DMS53 treated with DMSO at 0.1 percent for 48 hours (cell line): Measurements from ENCODE around the gene PRKCA.
A peak's percentile ranks its signal among the peaks of the same experiment; 100 is the strongest.
"Not testable (repeated sequence)": the region's sequence is repeated elsewhere in the genome, so short reads cannot be mapped to it uniquely, and the experiment has no call there.

Experiments used
- DNase-seq: peaks from one replicate; lab custom pipeline; 2025; ENCODE audit not compliant: unreplicated experiment; lab: John Stamatoyannopoulos, UW

Gene PRKCA

GRCh38 chr17:66460558-66460957 lies 158.1 kb downstream of the PRKCA start:
- DNase-seq = no peak

DNA sequence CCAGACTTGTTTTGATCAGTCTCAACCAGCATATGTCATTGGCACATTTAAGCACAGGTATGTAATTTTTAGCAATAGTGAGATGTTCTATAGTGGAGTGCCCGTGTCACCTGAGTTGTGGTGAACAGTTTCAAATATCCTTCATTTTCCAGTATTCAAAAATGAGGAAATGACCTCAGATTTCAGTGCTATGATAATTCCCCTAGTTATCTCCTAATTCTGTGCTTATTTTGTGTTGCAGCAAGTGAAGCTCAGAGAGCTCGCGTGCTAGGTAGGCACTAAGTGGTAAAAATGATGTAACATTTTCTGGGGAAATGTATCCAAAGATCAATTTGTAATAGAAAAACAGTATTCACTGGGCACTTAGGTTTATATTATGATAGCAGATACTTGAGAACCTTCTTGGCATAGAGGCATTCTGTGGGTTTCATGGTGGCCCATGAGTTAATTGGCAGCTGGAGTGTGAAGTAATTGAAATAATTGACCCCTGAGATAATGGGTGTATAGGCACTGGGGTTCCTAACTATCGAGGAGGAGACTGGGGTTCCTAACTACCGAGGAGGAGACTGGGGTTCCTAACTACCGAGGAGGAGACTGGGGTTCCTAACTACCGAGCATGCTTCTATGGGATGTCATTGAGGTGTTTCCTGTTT lies 159.1 kb downstream of the PRKCA start:
- no peak for DNase-seq

GRCh38 chr17:66462010-66462409 lies 159.6 kb downstream of the PRKCA start:
- no peak for DNase-seq

- no peak for DNase-seq
Observed at GRCh38 chr17:66464921-66465320, 162.5 kb downstream of the PRKCA start.

DNA sequence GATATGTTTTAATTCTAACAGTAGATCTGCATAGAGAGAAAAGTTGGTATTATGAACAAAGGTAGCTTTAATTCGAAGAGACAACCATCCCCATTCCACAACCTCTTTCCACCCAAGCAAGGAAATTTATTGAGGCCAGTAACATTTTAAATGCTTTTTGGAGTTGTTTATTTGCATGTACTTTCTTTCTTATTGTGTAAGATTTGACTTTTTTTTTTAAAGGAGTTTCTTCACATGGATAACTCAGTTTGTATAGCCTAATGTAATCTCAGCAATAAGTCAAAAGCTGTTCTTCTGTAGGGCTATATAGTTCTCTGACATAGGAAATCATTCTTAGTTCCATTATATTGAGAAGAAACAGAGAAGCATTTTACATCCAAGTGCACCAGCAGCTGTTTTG lies 163.3 kb downstream of the PRKCA start:
- DNase-seq = no peak

- DNase-seq = no peak
Observed at GRCh38 chr17:66466106-66466820, 163.8 kb downstream of the PRKCA start.

DNA sequence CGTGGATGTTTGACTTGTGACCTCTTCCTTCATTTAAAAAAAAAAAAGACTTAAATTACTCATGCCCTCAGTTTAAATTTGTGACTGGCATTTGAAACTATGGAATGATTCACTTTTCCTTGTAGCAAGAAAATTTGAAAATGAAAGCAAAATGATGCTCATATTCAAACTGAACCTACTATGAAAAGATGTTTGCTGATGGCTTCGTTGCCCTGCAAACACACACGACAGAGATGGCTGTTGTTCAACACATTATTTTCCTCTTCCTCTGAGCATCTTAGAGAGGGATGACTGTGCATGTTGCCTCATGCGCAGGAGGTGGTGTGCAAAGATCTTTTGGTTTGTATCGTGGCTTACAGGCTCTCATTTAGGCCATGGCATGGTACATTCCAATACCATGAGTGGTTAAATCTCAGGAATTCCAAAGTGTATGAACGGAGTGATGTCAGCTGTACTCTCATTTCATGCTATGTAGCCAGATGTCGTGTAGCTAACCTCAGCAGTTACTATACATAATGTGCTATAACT lies 164.5 kb downstream of the PRKCA start:
- DNase-seq = no peak

DNA sequence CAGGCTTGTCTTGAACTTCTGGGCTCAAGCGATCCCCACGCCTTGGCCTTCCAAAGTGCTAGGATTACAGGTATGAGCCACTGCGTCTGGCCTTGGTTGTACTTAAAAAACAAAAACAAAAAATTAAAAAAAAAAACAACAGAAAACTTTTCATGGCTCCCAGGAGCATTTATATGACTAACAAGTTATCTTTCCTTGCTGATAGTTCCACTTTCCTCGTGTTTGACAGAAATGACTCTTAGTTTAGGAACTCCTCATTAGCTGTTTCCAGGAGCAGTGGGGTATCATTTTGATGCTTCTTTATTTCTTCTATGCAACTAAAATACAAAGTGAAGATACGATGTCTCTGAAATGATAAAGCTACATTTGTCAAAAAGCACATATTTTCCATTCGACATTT lies 165.4 kb downstream of the PRKCA start:
- DNase-seq = no peak

DNA sequence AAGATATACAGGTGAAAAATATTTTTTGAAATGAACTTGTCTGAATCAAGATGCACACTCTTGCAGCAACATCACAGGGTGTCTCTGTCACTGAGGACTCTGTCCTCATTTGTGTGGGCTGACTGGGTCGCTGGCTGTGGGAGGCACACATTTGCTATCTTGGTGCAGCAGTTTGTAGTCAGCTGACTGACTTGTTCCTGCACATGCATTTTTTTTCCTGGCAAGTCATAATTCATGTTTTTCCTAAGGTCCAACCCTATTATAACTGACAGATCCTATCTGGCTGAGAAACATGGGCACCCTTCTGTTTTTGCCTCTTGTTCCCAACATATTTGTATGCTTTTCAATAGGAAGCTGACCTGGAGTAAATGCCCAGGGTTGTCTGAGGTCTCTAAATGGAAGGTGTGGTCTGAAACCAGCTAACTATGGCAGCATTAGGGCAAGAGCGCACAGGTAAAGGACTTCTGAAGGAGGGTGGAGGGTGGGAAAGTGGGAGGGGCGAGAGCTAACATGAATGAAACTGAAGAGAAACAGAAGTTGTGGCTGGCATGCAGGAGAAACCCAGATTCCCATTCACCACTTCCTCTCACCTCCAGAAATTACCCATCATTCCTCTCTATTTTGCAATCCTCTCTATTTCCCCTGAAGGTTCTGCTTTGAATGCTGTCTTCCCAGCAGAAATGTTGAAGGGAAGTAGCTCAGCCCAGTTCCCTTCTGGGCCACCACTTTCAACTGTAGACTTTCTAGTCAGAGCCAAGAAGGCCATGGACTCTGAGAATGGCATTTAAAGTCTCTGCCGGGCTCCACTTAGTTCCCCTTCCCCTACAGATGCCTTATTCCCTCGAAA lies 166.1 kb downstream of the PRKCA start:
- no peak for DNase-seq

DNA sequence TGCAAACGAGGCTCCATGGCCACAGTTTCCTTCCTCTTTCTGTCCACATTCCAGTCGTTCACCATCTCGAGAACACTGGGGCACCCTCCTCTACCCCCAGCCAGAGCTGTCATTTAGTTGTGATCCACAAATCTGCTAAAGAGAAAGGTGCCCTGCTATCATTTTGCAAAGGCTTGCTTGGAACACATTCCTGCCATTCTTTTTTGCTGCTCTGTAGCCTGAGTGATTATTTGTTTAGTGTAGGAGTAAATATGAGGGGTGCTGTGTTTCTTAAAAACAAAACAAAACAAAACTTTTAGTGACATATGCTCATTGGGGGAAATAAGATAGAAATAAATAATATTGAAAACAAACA lies 166.7 kb downstream of the PRKCA start:
- DNase-seq = no peak

- DNase-seq = no peak
Observed at GRCh38 chr17:66469461-66469860, 167.0 kb downstream of the PRKCA start.

DNA sequence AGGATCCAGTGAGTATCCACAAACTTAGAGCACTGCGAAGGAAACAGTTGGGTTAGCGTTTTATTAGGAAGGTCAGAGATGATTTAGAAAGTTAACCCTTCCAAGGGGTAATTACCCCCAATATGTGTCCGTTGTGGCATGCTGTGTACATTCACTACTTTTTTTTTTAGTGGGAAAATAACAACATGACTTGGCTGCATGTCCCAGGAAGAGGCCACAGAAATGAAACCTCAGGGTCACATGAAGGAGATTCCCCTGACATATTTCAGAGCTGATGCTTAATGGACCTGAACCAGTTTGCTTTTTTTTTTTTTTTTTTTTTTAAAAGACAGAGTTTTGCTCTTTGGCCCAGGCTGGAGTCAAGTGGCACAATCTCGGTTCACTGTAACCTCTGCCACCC lies 167.5 kb downstream of the PRKCA start:
- no peak for DNase-seq

GRCh38 chr17:66472123-66472522 lies 169.7 kb downstream of the PRKCA start:
- no peak for DNase-seq

GRCh38 chr17:66474258-66474657 lies 171.8 kb downstream of the PRKCA start:
- DNase-seq = peak; percentile 27

DNA sequence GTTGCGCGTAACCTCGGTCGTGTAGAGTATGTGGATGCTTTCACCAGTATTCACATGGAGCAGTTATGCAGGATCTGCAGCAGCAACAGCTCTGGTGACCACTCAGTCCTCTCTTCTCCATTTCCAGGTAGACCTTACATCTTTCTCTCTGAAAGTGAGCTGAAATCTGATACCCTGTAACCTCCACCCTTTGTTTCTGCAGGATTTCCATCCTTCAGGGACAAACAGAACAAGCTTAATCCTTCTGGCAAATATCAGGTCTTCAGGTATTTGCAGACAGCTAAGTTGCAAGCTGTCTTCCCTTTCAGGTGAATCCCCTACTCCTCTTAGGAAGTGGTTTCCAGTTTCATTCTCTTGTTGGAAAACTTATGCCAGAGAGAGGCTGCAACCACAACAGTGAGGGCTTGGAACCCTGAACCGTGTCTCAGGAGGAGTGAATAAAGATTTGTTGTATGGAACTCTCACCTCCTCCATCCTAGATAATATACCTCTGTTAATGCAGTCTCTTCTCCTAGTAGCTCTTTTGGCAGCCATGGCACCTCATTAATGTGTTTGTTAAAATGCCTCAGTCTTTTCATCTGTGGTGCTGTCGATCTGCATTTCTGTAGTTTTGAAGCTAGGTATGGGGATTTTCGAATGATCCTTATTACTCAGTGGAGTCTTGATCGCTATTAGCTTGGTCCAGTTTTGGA lies 172.5 kb downstream of the PRKCA start:
- DNase-seq = peak; percentile 90

- DNase-seq = no peak
Observed at GRCh38 chr17:66476014-66476413, 173.6 kb downstream of the PRKCA start.

DNA sequence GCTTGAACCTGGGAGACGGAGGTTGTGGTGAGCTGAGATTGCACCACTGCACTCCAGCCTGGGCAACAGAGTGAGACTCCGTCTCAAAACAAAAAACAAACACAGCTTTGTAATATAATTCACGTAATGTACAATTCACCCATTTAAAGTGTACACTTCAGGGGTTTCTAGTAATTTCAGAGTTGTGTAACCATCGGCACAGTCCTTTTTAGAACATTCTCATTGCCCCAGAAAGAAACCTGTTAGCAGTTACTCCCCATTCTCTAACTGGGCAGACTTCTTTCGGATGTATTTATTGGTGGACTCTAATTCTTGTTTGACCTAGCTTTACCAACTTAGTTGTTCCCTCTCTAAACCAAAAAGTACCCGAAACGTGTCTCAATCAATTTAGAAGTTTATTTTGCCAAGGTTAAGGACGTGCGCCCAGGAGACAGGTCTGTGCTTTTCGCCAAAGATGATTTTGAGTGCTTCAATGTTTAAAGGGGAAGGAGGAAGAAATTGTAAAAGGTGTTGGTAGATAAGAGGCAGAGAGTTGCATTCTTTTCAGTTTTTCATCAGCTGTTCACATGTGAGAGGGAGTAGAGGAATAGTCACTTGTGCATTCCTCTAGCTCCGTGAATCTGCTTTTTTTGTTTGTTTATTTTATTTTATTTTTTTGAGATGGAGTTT lies 175.3 kb downstream of the PRKCA start:
- DNase-seq = no peak

GRCh38 chr17:66479230-66479889 lies 176.9 kb downstream of the PRKCA start:
- DNase-seq = not testable (repeated sequence)

GRCh38 chr17:66480243-66480642 lies 177.8 kb downstream of the PRKCA start:
- DNase-seq = no peak

- no peak for DNase-seq
Observed at GRCh38 chr17:66480802-66481201, 178.4 kb downstream of the PRKCA start.
